NB4 (cell line): ENCODE results near the gene PHACTR1.
"Not testable (repeated sequence)": the region's sequence is repeated elsewhere in the genome, so short reads cannot be mapped to it uniquely, and the experiment has no call there.

Experiments used
- DNase-seq: peaks from one replicate; pipeline ENCODE4 v3.0.0; 2010; ENCODE audit warnings: low read depth
- H3K4me3 ChIP-seq: one replicate; pipeline ENCODE4 v1.5.1; 2011; ENCODE audit warnings: mild to moderate bottlenecking, low read depth, low read length, moderate library complexity
- CTCF ChIP-seq: IDR thresholded peaks from one replicate; pipeline ENCODE4 v1.5.1; 2012; ENCODE audit warnings: low read depth, low read length
- MYC ChIP-seq: IDR thresholded peaks from 2 replicates; pipeline ENCODE4 v1.6.1; 2011; ENCODE audit warnings: low read depth, low read length
- POLR2A ChIP-seq: IDR thresholded peaks from 2 replicates; pipeline ENCODE4 v1.6.1; 2011; ENCODE audit warnings: mild to moderate bottlenecking; ENCODE audit not compliant: insufficient read length; ENCODE audit errors: extremely low read depth
- TF ChIP-seq, protein P1 (sequence below): IDR thresholded peaks from 2 replicates; pipeline ENCODE4 v1.6.1; 2011; ENCODE audit warnings: low read depth, low read length

Gene PHACTR1

GRCh38 chr6:12935637-12936036 lies 219.1 kb downstream of the PHACTR1 start:
- no peak for DNase-seq
- H3K4me3 ChIP-seq = no peak overlapping the region
- no peak for TF ChIP-seq MYC
- TF ChIP-seq POLR2A = no peak
- TF ChIP-seq, protein P1, sequence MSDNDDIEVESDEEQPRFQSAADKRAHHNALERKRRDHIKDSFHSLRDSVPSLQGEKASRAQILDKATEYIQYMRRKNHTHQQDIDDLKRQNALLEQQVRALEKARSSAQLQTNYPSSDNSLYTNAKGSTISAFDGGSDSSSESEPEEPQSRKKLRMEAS = no peak
- no peak for TF ChIP-seq CTCF

DNA sequence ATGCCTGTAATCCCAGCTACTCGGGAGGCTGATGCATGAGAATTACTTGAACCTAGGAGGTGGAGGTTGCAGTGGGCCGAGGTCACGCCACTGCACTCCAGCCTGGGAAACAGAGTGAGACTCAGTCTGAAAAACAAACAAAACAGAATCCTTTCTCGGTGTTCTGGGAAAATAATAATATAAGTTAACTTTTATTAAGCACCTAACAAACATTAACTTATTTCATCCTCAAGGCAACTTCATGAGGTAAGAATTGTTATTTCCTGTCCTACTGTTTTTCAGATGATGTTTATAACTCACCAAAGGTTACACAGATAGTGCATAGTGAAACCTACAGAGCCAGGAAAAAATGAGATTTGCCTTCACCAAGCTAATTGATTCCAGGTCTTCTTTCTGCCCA lies 221.4 kb downstream of the PHACTR1 start:
- no peak overlapping the region for H3K4me3 ChIP-seq
- TF ChIP-seq POLR2A (no peak), CTCF (no peak), MYC (no peak)
- TF ChIP-seq, protein P1 = no peak
- no peak for DNase-seq

GRCh38 chr6:12939314-12939713 lies 222.7 kb downstream of the PHACTR1 start:
- no peak for DNase-seq
- TF ChIP-seq POLR2A (no peak), CTCF (no peak), MYC (no peak)
- TF ChIP-seq, protein P1 = no peak
- no peak overlapping the region for H3K4me3 ChIP-seq

DNA sequence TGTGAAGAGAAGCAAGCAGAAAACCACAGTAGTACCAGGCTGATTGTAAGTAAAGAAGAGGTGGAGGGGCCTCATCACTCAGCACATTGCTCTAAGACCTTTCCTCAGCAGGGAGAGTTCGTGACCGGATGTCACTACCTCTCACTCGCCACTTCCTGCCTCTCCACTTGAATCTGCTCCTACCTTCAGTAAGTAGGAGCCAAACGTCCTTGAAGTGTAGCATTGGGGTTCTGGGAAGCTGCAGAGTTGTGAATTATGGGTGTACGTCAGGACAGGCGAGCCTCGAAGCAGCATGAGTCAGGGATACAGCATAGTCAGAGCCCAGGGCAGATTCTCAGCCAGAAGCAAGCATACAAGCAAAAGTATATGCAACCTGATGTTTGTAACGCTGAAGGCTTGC lies 224.9 kb downstream of the PHACTR1 start:
- no peak overlapping the region for H3K4me3 ChIP-seq
- DNase-seq = peak; percentile 53
- no peak for TF ChIP-seq POLR2A
- no peak for TF ChIP-seq CTCF
- TF ChIP-seq, protein P1 = no peak
- TF ChIP-seq MYC = no peak

GRCh38 chr6:12943549-12943948 lies 227.0 kb downstream of the PHACTR1 start:
- DNase-seq = no peak
- TF ChIP-seq, protein P1 = no peak
- TF ChIP-seq POLR2A = no peak
- no peak for TF ChIP-seq CTCF
- no peak for TF ChIP-seq MYC

DNA sequence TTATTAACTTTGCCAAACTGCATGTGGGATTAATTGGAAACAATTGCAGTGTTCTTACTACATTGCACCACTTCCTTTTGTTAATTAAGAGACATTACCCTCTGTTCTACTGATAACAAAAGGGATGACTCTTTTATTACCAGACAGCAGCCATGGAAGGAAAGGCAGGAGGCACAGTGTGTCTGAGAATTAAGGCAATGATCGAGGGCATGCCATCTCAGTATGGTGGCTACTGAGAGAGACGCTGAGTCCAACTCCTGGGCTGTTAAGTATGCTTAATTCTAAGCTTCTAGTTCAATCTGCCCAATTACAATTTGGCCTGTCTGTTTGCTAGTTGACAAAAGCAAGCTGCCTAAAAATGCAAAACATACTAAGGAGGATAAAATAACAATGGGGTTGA lies 227.4 kb downstream of the PHACTR1 start:
- TF ChIP-seq MYC (no peak), CTCF (no peak), POLR2A (no peak)
- TF ChIP-seq, protein P1 = no peak
- no peak overlapping the region for H3K4me3 ChIP-seq
- DNase-seq = no peak

More at GRCh38 chr6:12943549-12943948, 227.0 kb downstream of the PHACTR1 start:
- no peak overlapping the region for H3K4me3 ChIP-seq

- not testable (repeated sequence) for DNase-seq, H3K4me3 ChIP-seq
Measured at GRCh38 chr6:12944528-12944927, 228.0 kb downstream of the PHACTR1 start.
